Measurements from ENCODE around the gene BACE1-AS. TPM values are rescaled to one million over a fixed set of nuclear protein-coding genes. Genes with fewer than 3 reads are reported as not detected.

The BACE1-AS gene
- total RNA-seq, 1 experiment from 2014 or later: 10.8 TPM

GRCh38 chr11:117334896-117335295 is 43.8 kb downstream of the BACE1-AS start:
- intact Hi-C loops (cut with micrococcal nuclease; ENCODE audit: unreplicated experiment) (no loop called here), in situ Hi-C loops (cut with HindIII; ENCODE audit: low pct_unique_long_range_greater_than_20kb, low sequenced_read_pairs) (loop anchor here (5.0 kb wide), 1 partner anchor 107 kb away; no protein-coding TSS in a partner anchor)
- BruUV-seq (replicated peaks): no TSS peak
- no peaks in the 10 kb centered on the region for H3K4me1 ChIP-seq (ENCODE audit: control insufficient read depth, insufficient read depth, low read length)
- ChIA-PET POLR2A (no interaction called here), CTCF (no interaction called here)
- no peak for TF ChIP-seq SIN3A (IDR thresholded peaks at IDR 0.05; ENCODE audit: borderline replicate concordance, insufficient read depth, low read depth, low read length)
- no peak for TF ChIP-seq TCF7L2 (IDR thresholded peaks at IDR 0.05; ENCODE audit: low read depth, low read length)
- TF ChIP-seq, protein P1, sequence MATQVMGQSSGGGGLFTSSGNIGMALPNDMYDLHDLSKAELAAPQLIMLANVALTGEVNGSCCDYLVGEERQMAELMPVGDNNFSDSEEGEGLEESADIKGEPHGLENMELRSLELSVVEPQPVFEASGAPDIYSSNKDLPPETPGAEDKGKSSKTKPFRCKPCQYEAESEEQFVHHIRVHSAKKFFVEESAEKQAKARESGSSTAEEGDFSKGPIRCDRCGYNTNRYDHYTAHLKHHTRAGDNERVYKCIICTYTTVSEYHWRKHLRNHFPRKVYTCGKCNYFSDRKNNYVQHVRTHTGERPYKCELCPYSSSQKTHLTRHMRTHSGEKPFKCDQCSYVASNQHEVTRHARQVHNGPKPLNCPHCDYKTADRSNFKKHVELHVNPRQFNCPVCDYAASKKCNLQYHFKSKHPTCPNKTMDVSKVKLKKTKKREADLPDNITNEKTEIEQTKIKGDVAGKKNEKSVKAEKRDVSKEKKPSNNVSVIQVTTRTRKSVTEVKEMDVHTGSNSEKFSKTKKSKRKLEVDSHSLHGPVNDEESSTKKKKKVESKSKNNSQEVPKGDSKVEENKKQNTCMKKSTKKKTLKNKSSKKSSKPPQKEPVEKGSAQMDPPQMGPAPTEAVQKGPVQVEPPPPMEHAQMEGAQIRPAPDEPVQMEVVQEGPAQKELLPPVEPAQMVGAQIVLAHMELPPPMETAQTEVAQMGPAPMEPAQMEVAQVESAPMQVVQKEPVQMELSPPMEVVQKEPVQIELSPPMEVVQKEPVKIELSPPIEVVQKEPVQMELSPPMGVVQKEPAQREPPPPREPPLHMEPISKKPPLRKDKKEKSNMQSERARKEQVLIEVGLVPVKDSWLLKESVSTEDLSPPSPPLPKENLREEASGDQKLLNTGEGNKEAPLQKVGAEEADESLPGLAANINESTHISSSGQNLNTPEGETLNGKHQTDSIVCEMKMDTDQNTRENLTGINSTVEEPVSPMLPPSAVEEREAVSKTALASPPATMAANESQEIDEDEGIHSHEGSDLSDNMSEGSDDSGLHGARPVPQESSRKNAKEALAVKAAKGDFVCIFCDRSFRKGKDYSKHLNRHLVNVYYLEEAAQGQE (IDR thresholded peaks at IDR 0.05; ENCODE audit: insufficient read depth in 1 of 2, low read depth in 2 of 2, low read length in 1 of 2): no peak
- TF ChIP-seq CTCF (IDR thresholded peaks at IDR 0.05): no peak
- TF ChIP-seq POLR2AphosphoS5 (IDR thresholded peaks at IDR 0.05; ENCODE audit: low read depth, low read length): no peak
- no peak overlapping the region for H3K4me3 ChIP-seq (ENCODE audit: low read depth in 2 of 2, low read length in 2 of 2)
- no peaks in the 10 kb centered on the region for H3K9me3 ChIP-seq (ENCODE audit: control insufficient read depth, insufficient read depth, low read depth, low read length)
- H3K27ac ChIP-seq (ENCODE audit: low read length): no peak overlapping the region
- no peaks in the 10 kb centered on the region for H3K27me3 ChIP-seq (ENCODE audit: control insufficient read depth, insufficient read depth, low read length)
- ATAC-seq (no peak), DNase-seq (ENCODE audit: low read depth, low spot score) (no peak)
- H3K36me3 ChIP-seq (ENCODE audit: control insufficient read depth, insufficient read depth, low read length): no peaks in the 10 kb centered on the region

GRCh38 chr11:117335399-117335798 is 44.3 kb downstream of the BACE1-AS start:
- Histone ChIP-seq H3K4me1 (ENCODE audit: control insufficient read depth, insufficient read depth, low read length) (no peaks in the 10 kb centered on the region), H3K9me3 (ENCODE audit: control insufficient read depth, insufficient read depth, low read depth, low read length) (no peaks in the 10 kb centered on the region), H3K36me3 (ENCODE audit: control insufficient read depth, insufficient read depth, low read length) (no peaks in the 10 kb centered on the region), H3K27me3 (ENCODE audit: control insufficient read depth, insufficient read depth, low read length) (no peaks in the 10 kb centered on the region), H3K4me3 (ENCODE audit: low read depth in 2 of 2, low read length in 2 of 2) (no peak overlapping the region), H3K27ac (ENCODE audit: low read length) (no peak overlapping the region)
- in situ Hi-C loops (cut with HindIII; ENCODE audit: low pct_unique_long_range_greater_than_20kb, low sequenced_read_pairs) (loop anchor here (5.0 kb wide), 1 partner anchor 107 kb away; no protein-coding TSS in a partner anchor), intact Hi-C loops (cut with micrococcal nuclease; ENCODE audit: unreplicated experiment) (no loop called here)
- no peak for TF ChIP-seq TCF7L2 (IDR thresholded peaks at IDR 0.05; ENCODE audit: low read depth, low read length)
- no peak for TF ChIP-seq SIN3A (IDR thresholded peaks at IDR 0.05; ENCODE audit: borderline replicate concordance, insufficient read depth, low read depth, low read length)
- no peak for TF ChIP-seq CTCF (IDR thresholded peaks at IDR 0.05)
- no peak for TF ChIP-seq POLR2AphosphoS5 (IDR thresholded peaks at IDR 0.05; ENCODE audit: low read depth, low read length)
- TF ChIP-seq, protein P1 (IDR thresholded peaks at IDR 0.05; ENCODE audit: insufficient read depth in 1 of 2, low read depth in 2 of 2, low read length in 1 of 2): no peak
- ChIA-PET CTCF (interaction anchor here (0.6 to 0.7 kb wide), 2 partner anchors 76 to 389 kb away, joined by 3 to 6 read pairs; no protein-coding TSS in a partner anchor), POLR2A (interaction anchor here (0.6 kb wide), 1 partner anchor 457 kb away, joined by 8 read pairs; no protein-coding TSS in a partner anchor)
- BruUV-seq (replicated peaks): no TSS peak
- no peak for DNase-seq (ENCODE audit: low read depth, low spot score)
- ATAC-seq: no peak
